SK-N-MC (cell line): Measurements from ENCODE around the gene GPR160.

ENCODE experiments used
- EZH2 ChIP-seq: fragments of 200-600 bp; sonication (generic); IDR thresholded peaks from one replicate; pipeline ENCODE4 v1.6.1; 2017; ENCODE audit warnings: antibody characterized with exemption
- FOXP2 ChIP-seq: optimal IDR thresholded peaks from 2 replicates; pipeline ENCODE3; 2011; ENCODE audit warnings: mild to moderate bottlenecking, moderate library complexity; ENCODE audit not compliant: insufficient read depth; ENCODE audit errors: extremely low read length, control extremely low read depth
- POLR2AphosphoS5 ChIP-seq: IDR thresholded peaks from 2 replicates; pipeline ENCODE4 v1.6.1; 2012; ENCODE audit warnings: mild to moderate bottlenecking, low read depth, low read length, borderline replicate concordance

DNA sequence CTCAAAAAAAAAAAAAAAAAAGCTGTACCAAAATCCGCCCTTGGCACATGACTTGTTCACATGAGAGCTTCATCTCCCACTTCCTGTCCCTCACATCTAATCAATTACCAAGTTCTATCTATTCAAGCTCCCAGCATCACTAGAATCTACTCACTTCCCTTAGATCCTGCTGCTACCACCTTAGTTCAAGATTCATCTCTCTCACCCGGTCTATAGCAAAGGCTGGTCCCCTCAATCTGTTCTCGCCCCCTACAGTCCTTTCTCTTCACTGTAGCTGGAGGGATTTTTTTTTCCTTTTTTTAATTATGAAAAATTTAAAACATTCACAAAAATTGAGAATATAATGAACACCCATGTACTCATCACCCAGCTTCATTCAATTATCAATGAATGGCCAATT lies 16.7 kb upstream of the GPR160 start:
- TF ChIP-seq POLR2AphosphoS5, result no peak
- TF ChIP-seq EZH2, result no peak
- no peak for TF ChIP-seq FOXP2
